H1 (cell line): ENCODE measurements around the gene SH3PXD2A. TPM values are rescaled to one million over a fixed set of nuclear protein-coding genes. Genes with fewer than 3 reads are reported as not detected.

Experiments
- CTCF ChIA-PET: fragments of 300-600 bp; sonication (Branson Sonifier 250); formaldehyde crosslinking; loops from one replicate; lab custom pipeline; 2021; ENCODE audit not compliant: partially characterized antibody; lab: Charles Lee
- POLR2A ChIA-PET: fragments of 300-600 bp; sonication (Branson Sonifier 250); formaldehyde crosslinking; loops from one replicate; lab custom pipeline; 2021; ENCODE audit warnings: inconsistent platforms; ENCODE audit not compliant: partially characterized antibody; lab: Charles Lee
- DNase-seq, 2 experiments: peaks; one replicate each; pipeline versions ENCODE4 v3.0.0 to v3.0.0-alpha.2; 2010 to 2022; ENCODE audit warnings: low spot score in 2 of 2, low read depth in 1 of 2, mixed read lengths in 1 of 2
- FAIRE-seq: peaks from 2 replicates; lab custom pipeline; 2011; peaks lifted over from hg19 to GRCh38; lab: Jason Lieb, UNC
- H2AFZ ChIP-seq: 2 replicates; pipeline ENCODE4 v1.8.1; 2012; ENCODE audit warnings: low read length, inconsistent platforms
- H2AK5ac ChIP-seq: 2 replicates; pipeline ENCODE4 v1.6.1; 2013; ENCODE audit warnings: low read depth, low read length
- H2BK120ac ChIP-seq: replicated peaks from 2 replicates; pipeline ENCODE3; 2013; ENCODE audit warnings: low read depth, low read length, inconsistent platforms
- H2BK12ac ChIP-seq: 2 replicates; pipeline ENCODE4 v1.6.1; 2013; ENCODE audit warnings: low read depth, low read length
- H2BK15ac ChIP-seq: 2 replicates; pipeline ENCODE4 v1.6.1; 2013; ENCODE audit warnings: low read length
- H2BK20ac ChIP-seq: 2 replicates; pipeline ENCODE4 v1.6.1; 2013; ENCODE audit warnings: low read length
- H2BK5ac ChIP-seq: 2 replicates; pipeline ENCODE4 v1.6.1; 2013; ENCODE audit warnings: low read depth, low read length
- H3K14ac ChIP-seq: 2 replicates; pipeline ENCODE4 v1.6.1; 2013; ENCODE audit warnings: inconsistent platforms; ENCODE audit not compliant: insufficient read length
- H3K18ac ChIP-seq: 2 replicates; pipeline ENCODE4 v1.6.1; 2013; ENCODE audit warnings: low read length; ENCODE audit errors: extremely low read depth
- H3K23ac ChIP-seq: 2 replicates; pipeline ENCODE4 v1.6.1; 2013; ENCODE audit warnings: inconsistent platforms; ENCODE audit not compliant: insufficient read length
- H3K23me2 ChIP-seq: 2 replicates; pipeline ENCODE4 v1.6.1; 2013; ENCODE audit warnings: low read depth, low read length
- H3K27ac ChIP-seq: 2 replicates; pipeline ENCODE4 v1.6.1; 2011; ENCODE audit warnings: low read depth, low read length, inconsistent platforms
- H3K27me3 ChIP-seq, 4 experiments: replicated peaks in 1 of 4; 1 replicate in 1 of 4; 2 replicates in 3 of 4; pipeline versions ENCODE4 v1.6.1 to v1.8.1; 2011 to 2013; ENCODE audit warnings: low read length in 3 of 4, mild to moderate bottlenecking in 3 of 4, inconsistent platforms in 2 of 4, mixed read lengths in 2 of 4, moderate library complexity in 1 of 4; ENCODE audit not compliant: control insufficient read depth in 3 of 4, insufficient read depth in 3 of 4; ENCODE audit errors: extremely low read depth in 1 of 4
- H3K36me3 ChIP-seq, 4 experiments: 2 replicates each; pipeline versions ENCODE4 v1.6.1 to v1.8.1; 2011 to 2013; ENCODE audit warnings: mild to moderate bottlenecking in 4 of 4, low read length in 3 of 4, moderate library complexity in 2 of 4, control low read depth in 1 of 4, inconsistent platforms in 1 of 4; ENCODE audit not compliant: insufficient read depth in 4 of 4, control insufficient read depth in 2 of 4
- H3K4ac ChIP-seq: replicated peaks from 2 replicates; pipeline ENCODE3; 2013; ENCODE audit warnings: low read length, low read depth, mixed read lengths, inconsistent platforms; ENCODE audit not compliant: insufficient read length
- H3K4me1 ChIP-seq, 4 experiments: replicated peaks in 1 of 4; 1 replicate in 1 of 4; 2 replicates in 3 of 4; pipeline versions ENCODE4 v1.6.1 to v1.8.1; 2011 to 2013; ENCODE audit warnings: low read length in 3 of 4, inconsistent platforms in 2 of 4, mixed read lengths in 1 of 4; ENCODE audit not compliant: insufficient read depth in 4 of 4, control insufficient read depth in 3 of 4
- H3K4me2 ChIP-seq, 2 experiments: 2 replicates each; pipeline versions ENCODE4 v1.6.1 to v1.8.1; 2011 to 2013; ENCODE audit warnings: low read depth in 2 of 2, low read length in 2 of 2, control low read depth in 1 of 2, inconsistent platforms in 1 of 2, mild to moderate bottlenecking in 1 of 2; ENCODE audit not compliant: insufficient read depth in 1 of 2
- H3K4me3 ChIP-seq, 4 experiments: fragments of 200-600, 300-600 bp in 1 of 4; sonication (generic), shearing (Covaris generic), sonication (Bioruptor Twin) in 1 of 4; 2 replicates each; pipeline versions ENCODE4 v1.5.1 to v1.8.1; 2011 to 2016; ENCODE audit warnings: low read length in 4 of 4, low read depth in 3 of 4, control low read depth in 2 of 4, inconsistent platforms in 2 of 4, mild to moderate bottlenecking in 2 of 4, mixed read lengths in 1 of 4, moderate library complexity in 1 of 4; ENCODE audit not compliant: insufficient read depth in 2 of 4; ENCODE audit errors: extremely low read depth in 1 of 4
- H3K56ac ChIP-seq: replicated peaks from 2 replicates; pipeline ENCODE3; 2013; ENCODE audit warnings: low read depth, mild to moderate bottlenecking, mixed read lengths, low read length, inconsistent platforms; ENCODE audit not compliant: insufficient read length
- H3K79me1 ChIP-seq: 2 replicates; pipeline ENCODE4 v1.6.1; 2013; ENCODE audit warnings: low read depth, low read length, control low read depth
- H3K79me2 ChIP-seq, 2 experiments: 2 replicates each; pipeline versions ENCODE4 v1.6.1 to v1.8.1; 2012 to 2013; ENCODE audit warnings: low read length in 2 of 2, mild to moderate bottlenecking in 2 of 2, inconsistent platforms in 1 of 2; ENCODE audit not compliant: insufficient read depth in 2 of 2, control insufficient read depth in 1 of 2
- H3K9ac ChIP-seq, 4 experiments: replicated peaks in 1 of 4; 1 replicate in 1 of 4; 2 replicates in 3 of 4; pipeline versions ENCODE4 v1.6.1 to v1.8.1; 2011 to 2013; ENCODE audit warnings: low read depth in 3 of 4, low read length in 3 of 4, control low read depth in 2 of 4, mild to moderate bottlenecking in 2 of 4, moderate library complexity in 2 of 4, inconsistent platforms in 1 of 4; ENCODE audit errors: extremely low read depth in 1 of 4
- H3K9me3 ChIP-seq, 2 experiments: 2 replicates each; pipeline versions ENCODE4 v1.6.1 to v1.8.1; 2012 to 2013; ENCODE audit warnings: mild to moderate bottlenecking in 2 of 2, moderate library complexity in 2 of 2, control low read depth in 1 of 2, inconsistent platforms in 1 of 2, low read depth in 1 of 2, low read length in 1 of 2, mixed read lengths in 1 of 2; ENCODE audit not compliant: insufficient read depth in 2 of 2
- H4K20me1 ChIP-seq, 2 experiments: replicated peaks in 1 of 2; 2 replicates each; pipeline versions ENCODE3 to v1.8.1; 2011 to 2013; ENCODE audit warnings: inconsistent platforms in 2 of 2, low read length in 2 of 2, mild to moderate bottlenecking in 1 of 2; ENCODE audit not compliant: insufficient read depth in 2 of 2, control insufficient read depth in 1 of 2
- H4K5ac ChIP-seq: 2 replicates; pipeline ENCODE4 v1.6.1; 2013; ENCODE audit warnings: low read length, low read depth, mixed read lengths, inconsistent platforms; ENCODE audit not compliant: insufficient read length
- H4K8ac ChIP-seq: 2 replicates; pipeline ENCODE4 v1.8.0; 2013; ENCODE audit warnings: mild to moderate bottlenecking, moderate library complexity, low read length, inconsistent platforms; ENCODE audit not compliant: insufficient read depth; ENCODE audit errors: extremely low read depth
- H4K91ac ChIP-seq: replicated peaks from 2 replicates; pipeline ENCODE3; 2013; ENCODE audit warnings: low read length, mixed read lengths, inconsistent platforms; ENCODE audit not compliant: insufficient read length
- CBX5 ChIP-seq: fragments of 300-800, 300-1000 bp; sonication (generic); IDR thresholded peaks from 2 replicates; pipeline ENCODE4 v1.7.1; 2016; ENCODE audit warnings: antibody characterized with exemption, low read length, low read depth
- CREB1 ChIP-seq: IDR thresholded peaks from 2 replicates; pipeline ENCODE4 v1.6.1; 2012; ENCODE audit warnings: inconsistent platforms
- HDAC6 ChIP-seq: IDR thresholded peaks from one replicate; pipeline ENCODE4 v1.7.1; 2012; ENCODE audit warnings: low read depth, mild to moderate bottlenecking, inconsistent platforms, low read length, moderate library complexity
- POU5F1 ChIP-seq: IDR thresholded peaks from 2 replicates; pipeline ENCODE4 v1.6.1; 2011; ENCODE audit warnings: low read depth, mild to moderate bottlenecking, low read length, moderate library complexity
- WGBS, 2 experiments: shearing (Covaris generic) in 1 of 2; methylation state at CpG; one replicate each; pipeline versions ENCODE4 v1.1.6 to v1.1.7; 2013 to 2015; ENCODE audit warnings: low lambda C conversion rate in 2 of 2, mixed read lengths in 2 of 2, inconsistent platforms in 1 of 2, low coverage in 1 of 2, missing lambda C conversion rate in 1 of 2; ENCODE audit not compliant: insufficient replicate concordance in 2 of 2, insufficient coverage in 1 of 2, insufficient read length in 1 of 2; ENCODE audit errors: extremely low coverage in 1 of 2, missing lambda C conversion rate in 1 of 2; 5-methylcytosine and 5-hydroxymethylcytosine counted together
- polyA plus RNA-seq, 7 experiments: library from polyadenylated mRNA; depleted of rRNA in 3 of 7; stranded (reverse) in 5 of 7; unstranded in 2 of 7; fragments of >200 nt in 5 of 7; fragments of 200-250 nt in 2 of 7; gene quantifications; 1 replicate in 5 of 7; 2 replicates in 1 of 7; 4 replicates in 1 of 7; pipeline versions ENCODE4 v1.2.1 to v1.2.3, GENCODE V29; 2011 to 2013; ENCODE audit warnings: missing spikeins in 2 of 7, mixed read lengths in 2 of 7
- total RNA-seq: library from RNA; stranded (reverse); fragmentation: NEBNext Ultra II Directional; extraction: Animal tissue kit (Norgen Biotek cat#: 25700); gene quantifications from 2 replicates; pipeline ENCODE4 v1.2.1, GENCODE V29; 2021

Gene SH3PXD2A
- total and polyA plus RNA-seq, 2 of the 8 experiments (the other 6 are each of a cell fraction or from before 2014, with no cell fraction given), result 5.4 to 16.3 TPM

- Histone ChIP-seq H3K79me1 (no peaks in the 10 kb centered on the region), H3K4me1 (no peaks in the 10 kb centered on the region), H2BK20ac (no peak overlapping the region), H3K14ac (no peak overlapping the region), H3K27ac (no peak overlapping the region), H3K18ac (no peak overlapping the region), H3K36me3 (no peaks in the 10 kb centered on the region; a peak in 1 of 8 replicates), H2BK5ac (no peak overlapping the region), H3K9me3 (peaks cover 0 to 7% of the 10 kb centered on the region in 2 experiments; a peak in 1 of 4 replicates), H4K8ac (no peak overlapping the region), H3K9ac (no peak overlapping the region), H4K20me1 (no peaks in the 10 kb centered on the region), H3K23ac (no peak overlapping the region), H2BK12ac (no peak overlapping the region), H3K79me2 (no peaks in the 10 kb centered on the region), H2AFZ (no peak overlapping the region), H4K5ac (no peak overlapping the region), H3K4ac (no peak overlapping the region), H3K27me3 (no peaks in the 10 kb centered on the region; a peak in 1 of 7 replicates), H3K4me3 (no peak overlapping the region), H2BK15ac (no peak overlapping the region), H2AK5ac (no peak overlapping the region), H4K91ac (no peak overlapping the region), H3K23me2 (peaks cover 2% of the 10 kb centered on the region; the same call in 1 of the 2 replicates), H2BK120ac (no peak overlapping the region), H3K56ac (no peak overlapping the region), H3K4me2 (no peak overlapping the region)
- ChIA-PET CTCF (interaction anchor here (0.8 to 8.0 kb wide), 12 partner anchors 8 to 74 kb away, joined by 3 to 91 read pairs (median 6); no protein-coding TSS in a partner anchor), POLR2A (interaction anchor here (1.6 kb wide), 1 partner anchor 50 kb away, joined by 4 read pairs; no protein-coding TSS in a partner anchor)
- DNase-seq (no peak), FAIRE-seq (no peak)
- WGBS, 2 experiments, result 81% methylated on average over 9 of the region's 9 CpGs; no CpG with 5 or more reads in 1 of the 2 experiments
- TF ChIP-seq CREB1 (no peak), HDAC6 (no peak), CBX5 (no peak), POU5F1 (no peak)
These were observed 244.4 kb downstream of the SH3PXD2A start for GRCh38 chr10:103610921-103611511.
